ENCODE measurements around the gene LINC01488. TPM values are rescaled to one million over a fixed set of nuclear protein-coding genes. Genes with fewer than 3 reads are reported as not detected.

Gene LINC01488
- under 0.01 TPM in 1 of 2 replicates, not detected in the other for total RNA-seq

DNA sequence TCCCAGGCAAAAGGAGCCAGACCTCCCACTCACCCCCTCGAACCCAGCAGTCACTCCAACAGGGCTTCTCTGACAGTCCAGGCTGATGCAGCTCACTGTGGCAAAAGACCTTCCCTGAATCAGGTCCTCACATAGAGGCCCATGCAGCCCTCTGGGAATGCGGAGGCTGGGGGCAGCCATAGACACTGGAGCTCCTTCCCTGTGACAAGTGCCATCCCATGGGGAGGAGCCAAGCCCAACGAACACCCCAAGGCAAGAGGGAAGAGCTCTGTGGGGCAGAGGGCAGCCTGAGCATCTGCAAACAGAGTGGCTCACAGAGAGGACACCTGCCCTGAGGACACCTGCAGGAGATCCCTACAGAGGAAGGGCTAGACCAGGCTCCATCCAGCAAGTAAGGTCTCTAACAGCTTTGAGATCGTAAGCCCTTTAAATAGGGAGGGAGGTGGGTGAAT, at the start of gene LINC01488:
Gene LINC01488 (plus strand): TSS at position 271 of the 452 bp plus-strand sequence.

Other genes with a start within 250 kb of the LINC01488 start
- gene MYEOV, start 187.5 kb upstream of the LINC01488 start, total RNA-seq: 0.49 and 0.50 TPM in 2 replicates
- gene CCND1, start 159.5 kb downstream of the LINC01488 start, total RNA-seq: 246 and 954 TPM in 2 replicates
- gene LTO1, start 193.7 kb downstream of the LINC01488 start, total RNA-seq: 10.8 and 25.4 TPM in 2 replicates
- not detected in 2 replicates for gene FGF19, start 222.4 kb downstream of the LINC01488 start, total RNA-seq